Panc1 (cell line): ENCODE results near the gene MCMBP. TPM values are rescaled to one million over a fixed set of nuclear protein-coding genes. Genes with fewer than 3 reads are reported as not detected.

ENCODE experiments used
- ATAC-seq: fragments of 200-7000 bp; cut with Tn5 transposase; 2 replicates; pipeline ENCODE4 v1.9.1; 2020; ENCODE audit warnings: mild to moderate bottlenecking, moderate library complexity
- BruUV-seq: library from RNA; stranded (reverse); fragments of 400-500 nt; replicated peaks from 2 replicates; lab custom pipeline; 2021; lab: Mats Ljungman, UMichigan
- CTCF ChIA-PET: fragments of 300-600 bp; sonication (Branson Sonifier 250); formaldehyde crosslinking; loops from one replicate; lab custom pipeline; 2022; ENCODE audit warnings: antibody characterized with exemption; lab: Charles Lee
- POLR2A ChIA-PET: fragments of 300-600 bp; sonication (Branson Sonifier 250); formaldehyde crosslinking; loops from one replicate; lab custom pipeline; 2022; ENCODE audit warnings: antibody characterized with exemption; lab: Charles Lee
- DNase-seq: peaks from one replicate; pipeline ENCODE4 v3.0.0-alpha.2; 2010; ENCODE audit warnings: low read depth, low spot score
- H3K27ac ChIP-seq: 2 replicates; pipeline ENCODE4 v1.5.1; 2011; ENCODE audit warnings: mild to moderate bottlenecking, low read length, inconsistent platforms
- H3K27me3 ChIP-seq: fragments of 200-500 bp; sonication (Bioruptor generic); 2 replicates; pipeline ENCODE4 v1.6.0; 2014; ENCODE audit warnings: low read length, inconsistent platforms; ENCODE audit not compliant: control insufficient read depth, insufficient read depth
- H3K36me3 ChIP-seq: fragments of 200-500 bp; sonication (Bioruptor generic); 2 replicates; pipeline ENCODE4 v1.5.1; 2014; ENCODE audit warnings: inconsistent platforms, mild to moderate bottlenecking, low read length, moderate library complexity; ENCODE audit not compliant: control insufficient read depth, insufficient read depth
- H3K4me1 ChIP-seq: 2 replicates; pipeline ENCODE4 v1.5.1; 2011; ENCODE audit warnings: inconsistent platforms, mild to moderate bottlenecking, low read length, moderate library complexity; ENCODE audit not compliant: control insufficient read depth, insufficient read depth
- H3K4me3 ChIP-seq, 2 experiments: 2 replicates each; pipeline ENCODE4 v1.5.1; 2011 to 2012; ENCODE audit warnings: low read depth in 2 of 2, low read length in 2 of 2, mild to moderate bottlenecking in 2 of 2, inconsistent platforms in 1 of 2, moderate library complexity in 1 of 2
- H3K9me3 ChIP-seq: fragments of 200-500 bp; sonication (Bioruptor generic); 2 replicates; pipeline ENCODE4 v1.5.1; 2014; ENCODE audit warnings: low read depth, mild to moderate bottlenecking, inconsistent platforms, low read length, moderate library complexity; ENCODE audit not compliant: control insufficient read depth, insufficient read depth
- CTCF ChIP-seq: fragments of 450-650 bp; IDR thresholded peaks from 2 replicates; pipeline ENCODE4 v1.5.1; 2017; ENCODE audit warnings: mild to moderate bottlenecking
- POLR2AphosphoS5 ChIP-seq: IDR thresholded peaks from 2 replicates; pipeline ENCODE4 v1.6.1; 2012; ENCODE audit warnings: mild to moderate bottlenecking, low read depth, low read length, moderate library complexity
- REST ChIP-seq, 2 experiments: IDR thresholded peaks; 2 replicates each; pipeline ENCODE4 v1.6.1; 2011 to 2012; ENCODE audit warnings: low read depth in 2 of 2, control low read depth in 1 of 2, low read length in 1 of 2, mild to moderate bottlenecking in 1 of 2, moderate library complexity in 1 of 2; ENCODE audit not compliant: insufficient read depth in 1 of 2
- SIN3A ChIP-seq: IDR thresholded peaks from 2 replicates; pipeline ENCODE4 v1.6.1; 2012; ENCODE audit warnings: low read depth, mild to moderate bottlenecking, low read length, moderate library complexity, borderline replicate concordance; ENCODE audit not compliant: insufficient read depth
- TCF7L2 ChIP-seq: IDR thresholded peaks from 2 replicates; pipeline ENCODE4 v1.6.1; 2011; ENCODE audit warnings: mild to moderate bottlenecking, low read depth, low read length, inconsistent platforms
- in situ Hi-C: cut with HindIII; loops from 2 replicates; pipeline ENCODE4 v1.10.0; 2016; ENCODE audit warnings: low sequenced_read_pairs, low pct_unique_long_range_greater_than_20kb
- intact Hi-C: fragments of 100-400 bp; cut with micrococcal nuclease; formaldehyde crosslinking; loops from one replicate; pipeline ENCODE4 v1.10.0; 2022; ENCODE audit not compliant: unreplicated experiment
- total RNA-seq: library from RNA; stranded (reverse); gene quantifications from one replicate; pipeline ENCODE4 v1.2.1, GENCODE V29; 2021; ENCODE audit not compliant: unreplicated experiment

MCMBP gene
- total RNA-seq, 1 experiment from 2014 or later: 94.5 TPM

DNA sequence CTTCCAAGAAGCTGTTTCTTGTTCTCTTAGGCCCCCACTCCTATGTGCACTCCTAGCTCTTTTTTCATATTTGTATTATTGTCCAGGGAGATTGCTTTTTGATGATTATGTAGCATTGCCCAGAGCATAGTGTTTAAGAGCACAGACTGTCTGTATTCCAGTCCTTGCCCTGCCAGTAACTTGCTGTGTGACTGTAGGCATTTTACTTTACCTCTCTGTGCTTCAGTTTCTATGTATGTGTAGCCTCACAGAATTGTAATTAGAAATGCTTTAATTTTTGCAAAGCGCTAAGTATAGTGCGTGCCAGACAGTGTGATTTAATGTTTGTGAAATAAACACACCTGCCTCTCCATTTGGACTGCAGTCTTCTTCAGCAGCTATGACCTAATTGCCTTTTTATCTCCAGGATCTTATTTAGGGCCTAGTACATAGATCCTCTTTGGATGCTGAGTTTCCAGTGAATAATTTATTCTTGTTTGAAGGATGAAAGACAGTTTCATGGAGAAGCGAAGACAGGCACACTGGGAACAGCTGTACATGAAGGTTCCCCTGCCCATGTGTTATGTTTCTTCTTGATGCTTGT lies 21.3 kb upstream of the MCMBP start:
- DNase-seq (no peak), ATAC-seq (no peak)
- Histone ChIP-seq H3K36me3 (peaks cover 11% of the 10 kb centered on the region), H3K4me1 (peaks cover 33% of the 10 kb centered on the region), H3K27me3 (no peaks in the 10 kb centered on the region), H3K9me3 (no peaks in the 10 kb centered on the region), H3K27ac (peak overlapping the region; percentile 14; the same call in 1 of the 2 replicates), H3K4me3 (peak overlapping the region; percentile 89 to 100)
- in situ Hi-C loops (no loop called here), intact Hi-C loops (no loop called here)
- CTCF ChIA-PET: no interaction called here
- BruUV-seq: TSS peak; percentile 74
- TF ChIP-seq TCF7L2: no peak
- no peak for TF ChIP-seq POLR2AphosphoS5
- TF ChIP-seq CTCF: no peak
- no peak for TF ChIP-seq SIN3A
- TF ChIP-seq REST (IDR thresholded peaks at IDR 0.05; ENCODE audit: insufficient read depth in 1 of 2, low read depth in 2 of 2, low read length in 1 of 2): no peak
- POLR2A ChIA-PET: interaction anchor here (0.6 to 0.7 kb wide), 2 partner anchors 21 to 135 kb away, joined by 6 to 11 read pairs; no protein-coding TSS in a partner anchor

GRCh38 chr10:119893074-119893473 lies 20.4 kb upstream of the MCMBP start:
- Histone ChIP-seq H3K27ac (peak overlapping the region; percentile 95), H3K4me1 (peaks cover 33% of the 10 kb centered on the region), H3K36me3 (peaks cover 7% of the 10 kb centered on the region), H3K4me3 (peak overlapping the region; percentile 89 to 100), H3K27me3 (no peaks in the 10 kb centered on the region), H3K9me3 (no peaks in the 10 kb centered on the region)
- peak; percentile 13; the same call in 1 of the 2 replicates for ATAC-seq
- POLR2A ChIA-PET: interaction anchor here (0.6 kb wide), 2 partner anchors 11 to 136 kb away, joined by 3 to 6 read pairs; no protein-coding TSS in a partner anchor
- DNase-seq: no peak
- no TSS peak for BruUV-seq
- in situ Hi-C loops: no loop called here
- intact Hi-C loops: no loop called here
- no peak for TF ChIP-seq POLR2AphosphoS5
- no peak for TF ChIP-seq CTCF
- TF ChIP-seq REST (IDR thresholded peaks at IDR 0.05; ENCODE audit: insufficient read depth in 1 of 2, low read depth in 2 of 2, low read length in 1 of 2): no peak
- TF ChIP-seq TCF7L2: no peak
- TF ChIP-seq SIN3A: no peak
- CTCF ChIA-PET: no interaction called here
